ENCODE data around the gene PDGFD.

Gene PDGFD

DNA sequence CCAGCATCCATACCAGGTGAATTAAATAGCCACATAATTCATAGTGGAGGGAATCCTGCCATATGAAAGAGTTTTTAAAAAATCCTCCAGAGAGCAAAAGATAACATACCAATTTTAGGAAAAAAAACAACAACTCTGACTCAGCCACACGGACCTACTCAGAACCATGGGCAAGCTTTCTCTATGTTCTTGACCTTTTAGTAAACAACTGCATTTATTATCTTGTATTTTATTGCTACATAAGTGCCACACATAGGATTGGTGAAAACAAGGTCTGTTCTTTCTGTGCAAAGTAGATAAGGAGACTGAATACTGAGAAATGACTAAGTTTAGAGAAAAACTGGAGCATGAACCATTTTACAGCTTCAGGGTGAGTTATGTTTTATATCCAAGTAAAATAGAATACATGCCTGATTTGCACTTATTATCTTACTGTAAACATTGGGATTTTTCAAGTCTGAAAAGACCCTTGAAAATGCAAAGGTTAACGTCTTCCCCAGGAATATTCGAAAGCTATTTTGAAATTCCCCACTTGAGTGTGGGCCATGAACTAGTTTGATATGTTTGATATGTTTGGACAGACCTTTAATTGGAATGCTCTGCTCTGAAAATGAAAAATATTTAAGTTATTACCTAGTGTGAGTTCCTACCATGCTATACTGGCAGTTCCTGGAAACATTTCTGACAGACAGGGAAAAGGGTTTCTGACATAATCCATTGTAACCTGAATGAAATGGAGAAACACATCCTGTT lies 217.0 kb downstream of the PDGFD start:
- no peak for DNase-seq

DNA sequence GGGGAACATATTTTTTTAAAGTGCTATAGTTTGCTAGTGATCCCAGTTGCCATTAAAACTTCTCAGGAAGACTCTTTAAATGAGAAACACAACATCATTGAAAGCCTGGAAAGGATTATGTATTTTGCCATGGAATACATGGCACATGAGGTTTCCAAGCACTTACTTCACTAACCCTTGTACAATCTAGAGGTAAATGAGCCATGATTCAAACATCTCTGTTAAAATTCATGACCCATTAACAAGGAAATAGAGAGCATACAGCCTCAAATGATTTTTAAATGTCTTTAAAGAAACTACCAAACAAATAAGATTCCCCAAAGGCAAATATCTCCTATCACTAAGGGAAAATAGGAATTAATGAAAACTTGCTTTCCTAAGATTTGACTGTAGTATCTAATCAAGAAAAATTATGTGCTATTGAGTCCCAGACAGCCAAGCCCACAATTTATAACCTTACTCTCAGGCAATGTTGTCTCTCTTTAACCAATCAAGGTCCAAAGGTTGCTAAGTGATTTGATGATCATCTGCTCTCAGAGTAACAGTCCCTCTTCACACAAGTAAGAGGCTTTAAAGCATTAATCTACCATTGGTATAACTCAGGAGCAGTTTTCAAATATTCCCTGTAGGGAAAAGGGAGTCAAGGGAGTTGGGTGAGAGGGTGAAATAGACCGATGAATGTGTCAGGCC lies 219.6 kb downstream of the PDGFD start:
- peak; percentile 64 for DNase-seq

DNA sequence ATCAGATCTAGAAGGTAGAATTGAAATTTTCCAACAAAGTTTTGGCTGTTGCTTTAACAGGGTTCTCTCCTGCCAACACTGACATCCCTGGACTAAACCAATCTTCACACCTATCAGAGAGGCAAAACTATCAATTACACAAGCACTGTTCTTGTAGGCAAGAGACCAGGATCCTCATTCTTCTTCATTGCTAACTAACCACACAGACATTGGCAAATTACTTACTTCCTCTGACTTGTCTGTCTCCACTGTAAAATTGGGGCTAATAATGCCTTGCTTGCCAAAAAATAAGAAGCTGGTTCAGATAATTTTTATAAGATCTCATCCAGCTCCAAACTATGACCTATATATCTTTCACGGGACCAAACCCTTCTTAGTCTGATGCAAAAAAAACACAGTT lies 221.3 kb downstream of the PDGFD start:
- DNase-seq = no peak

DNA sequence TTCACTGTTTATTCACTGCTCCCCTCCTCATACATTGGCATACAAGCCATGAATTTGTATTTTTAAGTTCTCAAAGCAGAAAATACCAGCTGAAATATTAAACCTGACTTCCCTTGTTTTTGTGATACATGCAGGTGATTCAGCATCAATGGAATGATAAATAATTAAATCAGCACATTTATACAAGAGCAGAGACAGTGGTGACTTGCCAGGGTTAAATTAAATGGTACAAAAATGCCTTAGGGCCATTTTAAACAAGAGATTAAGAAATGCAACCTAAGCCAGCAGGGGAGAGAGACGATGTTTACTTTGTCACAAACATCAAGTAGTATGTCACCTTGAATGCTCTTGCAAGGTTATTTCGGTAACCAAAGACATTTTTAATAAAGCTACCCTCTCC lies 223.4 kb downstream of the PDGFD start:
- no peak for DNase-seq

DNA sequence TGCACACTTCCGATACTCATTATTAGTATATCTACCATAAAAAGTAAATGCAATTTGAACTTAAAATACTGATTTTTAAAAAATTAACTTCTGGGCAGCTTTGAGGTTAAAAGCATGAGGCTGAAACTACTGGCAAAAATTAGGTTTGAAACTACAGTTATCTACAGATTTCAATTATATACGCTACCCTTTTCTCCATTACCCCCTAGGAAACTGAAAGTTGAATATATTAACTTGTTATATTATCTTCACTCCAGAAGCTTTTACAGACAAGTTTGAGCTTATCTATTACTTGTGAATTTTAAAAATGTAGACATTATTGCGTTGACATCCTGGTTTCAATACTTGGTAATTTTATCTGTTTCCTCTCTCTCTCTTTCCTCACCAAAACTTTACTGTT lies 224.3 kb downstream of the PDGFD start:
- DNase-seq = no peak

DNA sequence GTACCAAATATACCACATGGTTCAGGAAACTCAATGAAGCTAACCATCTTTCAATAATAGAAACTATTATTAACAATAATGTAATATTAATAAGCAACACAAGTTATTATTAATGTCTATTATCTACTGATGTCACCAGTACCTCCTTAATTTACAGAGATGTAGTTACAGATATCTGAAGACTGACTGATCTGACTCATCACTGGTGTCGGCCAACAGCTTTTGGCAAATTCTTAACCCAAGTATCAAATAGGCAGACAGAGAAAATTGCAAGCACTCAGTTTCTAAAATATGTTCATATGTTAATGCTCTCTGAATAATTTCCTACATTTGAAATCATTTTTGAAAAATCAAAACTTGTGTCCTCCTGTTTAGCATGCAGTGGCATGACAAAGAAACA lies 227.9 kb downstream of the PDGFD start:
- no peak for DNase-seq

DNA sequence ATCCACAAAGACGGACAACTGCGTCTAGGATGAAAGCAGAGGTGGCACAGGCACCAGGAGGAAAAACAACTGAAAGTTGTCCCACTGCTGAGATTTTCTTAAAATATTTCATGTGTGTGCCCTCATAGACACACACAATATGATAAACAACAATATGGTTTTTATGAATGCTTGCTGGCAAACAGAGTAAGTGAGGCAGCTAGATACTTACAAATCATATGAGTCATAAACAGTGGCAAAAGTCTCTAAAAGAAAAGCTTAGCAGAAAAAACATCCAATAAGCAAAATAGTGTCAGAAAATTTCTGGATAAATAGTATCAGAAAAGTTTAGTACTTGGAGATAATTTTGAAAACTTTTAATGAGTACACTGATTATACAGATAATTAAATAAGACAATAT lies 228.7 kb downstream of the PDGFD start:
- DNase-seq = no peak

DNA sequence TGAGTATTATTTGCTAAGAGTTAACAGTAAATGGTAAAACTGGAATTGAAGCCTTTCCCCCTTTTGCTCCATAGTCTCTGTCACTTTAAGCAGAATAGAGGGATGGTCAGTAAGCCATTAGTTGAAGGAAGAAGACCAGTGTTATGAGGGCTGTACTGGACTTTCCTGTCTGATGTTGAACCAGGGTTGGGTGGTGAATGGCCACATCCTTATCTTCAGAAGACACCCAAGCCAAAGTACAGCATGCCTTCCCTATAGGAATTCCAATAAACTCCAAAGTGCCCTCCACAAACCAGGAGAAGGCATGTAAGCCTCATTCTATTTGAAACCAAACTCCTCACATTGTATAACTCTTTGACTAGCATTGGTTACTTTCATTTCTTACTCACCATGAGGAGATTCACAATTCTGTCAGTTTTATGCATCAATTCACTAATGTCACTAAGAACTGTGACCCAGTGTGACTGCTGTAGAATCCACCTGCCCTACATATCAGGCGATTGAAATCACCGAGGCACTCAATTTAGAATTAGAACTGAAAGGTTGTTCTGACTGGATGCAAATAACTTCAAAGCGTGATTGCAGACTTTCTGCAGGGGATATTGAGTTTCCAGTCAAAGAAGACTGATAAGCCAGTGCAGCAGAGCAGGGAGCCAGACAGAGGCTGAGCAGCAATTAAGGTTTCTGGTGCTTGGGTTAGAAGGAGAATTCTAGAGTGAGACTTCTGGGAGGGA lies 234.6 kb downstream of the PDGFD start:
- DNase-seq = no peak

DNA sequence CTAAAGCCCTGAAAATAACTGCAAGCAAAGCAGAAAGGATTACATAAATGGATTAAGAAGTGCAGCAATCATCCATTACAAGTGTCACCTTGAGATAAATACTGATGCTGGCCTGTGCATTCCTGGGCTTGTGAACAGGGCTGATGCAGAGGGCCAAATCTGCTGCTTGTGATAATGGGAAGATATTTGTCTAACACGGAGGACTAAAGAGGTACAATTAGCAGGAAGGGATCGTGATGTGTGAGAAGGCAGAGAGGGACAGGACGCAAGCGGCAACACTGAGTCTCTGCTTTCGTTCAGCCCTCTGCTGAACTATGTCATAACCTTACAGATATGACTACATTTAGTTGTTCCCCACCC lies 235.2 kb downstream of the PDGFD start:
- no peak for DNase-seq

DNA sequence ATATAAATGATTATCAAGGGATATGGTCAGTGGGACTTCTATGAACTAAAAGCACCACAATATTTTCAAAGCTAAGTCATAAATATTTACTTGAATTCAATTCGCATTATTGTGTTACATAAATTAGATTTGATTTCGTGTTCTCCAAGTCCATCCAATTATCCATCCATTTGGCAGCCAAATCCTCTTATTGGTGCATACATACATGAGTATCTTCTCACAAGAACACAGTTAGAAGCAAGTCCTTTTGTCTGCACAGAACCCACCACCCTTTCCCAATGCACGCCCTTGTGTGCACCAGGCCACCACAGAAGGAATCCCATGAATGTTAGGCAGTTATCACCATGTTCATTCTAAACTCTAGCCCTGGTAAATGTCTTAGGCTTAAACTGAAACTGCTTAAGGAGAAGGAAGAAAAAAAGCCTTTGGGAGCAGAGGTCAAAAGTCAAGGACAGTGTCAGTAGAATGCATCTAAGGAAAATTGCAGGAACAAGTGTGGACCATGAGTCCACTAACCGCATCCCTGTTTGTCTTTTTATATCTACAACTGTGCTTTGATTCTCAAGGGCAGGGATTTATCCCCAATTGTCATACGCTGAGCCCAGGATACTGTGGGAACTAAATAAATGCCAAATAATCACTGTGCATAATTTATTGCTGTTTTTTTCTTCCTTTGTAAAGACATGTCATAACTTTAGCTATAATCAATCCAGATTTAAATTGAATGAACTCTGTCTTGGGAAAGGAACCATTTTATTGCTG lies 235.7 kb downstream of the PDGFD start:
- DNase-seq = no peak

DNA sequence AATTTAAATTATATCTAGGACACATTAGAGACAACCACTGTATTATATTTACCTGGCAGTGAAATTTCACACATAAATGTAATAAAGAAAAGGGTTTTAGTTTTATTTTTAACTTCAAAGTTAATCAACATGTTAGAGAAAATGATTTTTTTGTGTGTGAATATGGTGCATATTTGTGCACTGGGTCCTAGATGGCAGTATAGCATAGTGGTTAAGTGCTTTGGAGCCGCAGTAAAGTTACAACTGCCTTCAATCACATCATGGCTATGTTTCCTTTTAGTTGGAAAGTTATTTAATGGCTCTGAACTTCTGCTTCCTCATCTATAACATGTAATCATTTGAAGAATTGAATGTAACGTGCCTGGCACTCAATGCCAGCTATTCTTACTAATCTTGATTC lies 236.4 kb downstream of the PDGFD start:
- no peak for DNase-seq

DNA sequence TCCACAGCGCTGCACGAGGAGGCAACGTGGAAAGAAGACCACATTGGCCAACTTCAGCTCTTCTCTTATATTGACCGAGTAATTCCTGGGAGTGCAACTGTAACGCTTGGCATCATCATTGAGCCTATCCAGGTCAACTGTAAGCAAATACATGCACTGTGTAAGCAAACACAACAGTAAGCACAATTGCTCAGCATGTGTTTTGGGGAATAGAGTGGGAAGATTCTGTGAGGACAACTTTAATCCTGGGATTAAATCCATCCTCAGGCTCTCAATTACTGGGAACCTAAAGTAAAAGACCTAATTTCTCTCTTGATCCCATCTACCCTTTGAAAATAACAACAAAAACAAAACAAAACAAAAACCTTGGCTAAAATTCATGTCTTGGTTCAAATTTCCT lies 237.0 kb downstream of the PDGFD start:
- DNase-seq = no peak

DNA sequence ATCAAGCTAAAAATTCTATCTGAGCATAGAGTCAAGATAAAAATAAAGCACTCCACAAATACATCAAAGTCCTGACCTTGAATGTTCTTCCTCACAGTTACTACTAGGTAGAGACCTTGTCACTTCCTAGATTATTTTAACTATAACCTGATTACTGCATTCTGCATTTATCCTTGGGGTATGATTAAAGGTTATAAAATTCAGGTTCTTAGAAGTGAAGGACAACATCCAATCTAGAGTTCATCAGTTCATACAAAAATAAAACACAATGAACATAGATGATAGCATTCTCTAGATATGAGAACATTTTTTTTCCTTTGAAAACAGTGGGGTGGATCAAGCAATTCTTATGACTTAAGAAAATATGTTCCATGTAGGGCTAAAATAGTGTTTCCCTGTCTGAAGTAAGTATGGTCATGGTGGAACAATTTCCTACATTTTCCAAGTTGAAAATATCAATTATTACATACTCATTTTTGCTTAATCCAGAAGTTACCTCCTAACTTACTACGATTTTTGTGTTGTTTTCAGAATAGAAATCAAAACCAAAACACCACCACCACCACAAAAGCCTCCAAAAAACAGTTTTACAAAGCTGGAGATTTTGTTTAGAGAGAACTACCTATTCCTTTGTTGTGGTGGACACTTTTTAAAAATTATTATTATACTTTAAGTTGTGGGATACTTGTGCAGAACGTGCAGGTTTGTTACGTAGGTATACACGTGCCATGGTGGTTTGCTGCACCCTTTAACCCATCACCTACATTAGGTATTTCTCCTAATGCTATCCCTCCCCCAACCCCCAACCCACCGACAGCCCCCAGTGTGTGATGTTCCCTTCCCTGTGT lies 239.6 kb downstream of the PDGFD start:
- DNase-seq = no peak

DNA sequence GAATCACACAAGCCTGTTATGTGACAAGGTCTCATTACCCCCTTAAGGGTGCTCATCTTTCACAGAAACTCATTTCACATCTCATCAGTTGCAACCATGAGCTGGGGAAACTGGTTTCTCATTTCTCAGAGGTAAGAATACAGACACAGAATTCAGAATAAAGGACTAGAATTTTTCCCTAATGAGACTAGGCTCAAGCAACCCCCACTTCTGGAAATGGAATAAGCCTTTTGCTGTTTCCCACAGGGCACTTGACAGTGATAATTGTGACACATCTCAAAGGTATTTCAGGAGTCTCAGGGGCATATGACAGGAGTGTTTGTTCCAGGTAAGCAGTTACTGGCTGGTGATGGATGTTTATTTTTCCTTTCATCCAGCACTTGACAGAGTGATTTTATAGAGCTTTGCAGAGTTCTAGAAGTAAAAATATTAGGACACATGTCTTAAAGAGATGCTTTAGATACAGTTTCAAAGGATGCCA lies 240.5 kb downstream of the PDGFD start:
- DNase-seq = peak; percentile 80

DNA sequence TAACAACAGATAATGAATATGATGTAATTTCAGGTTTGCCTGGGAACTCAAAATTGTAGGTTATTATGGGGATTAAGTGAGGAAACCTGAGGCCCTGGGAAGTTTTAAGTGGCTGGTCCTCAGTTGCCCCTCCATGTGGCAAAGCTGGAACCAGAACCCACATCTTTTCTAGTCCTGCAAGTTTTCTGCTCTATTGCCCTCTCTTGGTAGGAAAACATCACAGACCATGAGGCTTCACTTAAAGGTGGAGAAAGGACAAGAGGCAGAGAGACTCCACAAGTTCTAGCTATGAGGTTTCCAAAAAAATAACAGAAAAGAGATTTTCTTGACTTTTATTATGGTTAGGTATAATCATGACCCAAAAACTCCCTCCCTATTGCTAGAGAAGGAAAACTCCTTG lies 243.0 kb downstream of the PDGFD start:
- DNase-seq = no peak

DNA sequence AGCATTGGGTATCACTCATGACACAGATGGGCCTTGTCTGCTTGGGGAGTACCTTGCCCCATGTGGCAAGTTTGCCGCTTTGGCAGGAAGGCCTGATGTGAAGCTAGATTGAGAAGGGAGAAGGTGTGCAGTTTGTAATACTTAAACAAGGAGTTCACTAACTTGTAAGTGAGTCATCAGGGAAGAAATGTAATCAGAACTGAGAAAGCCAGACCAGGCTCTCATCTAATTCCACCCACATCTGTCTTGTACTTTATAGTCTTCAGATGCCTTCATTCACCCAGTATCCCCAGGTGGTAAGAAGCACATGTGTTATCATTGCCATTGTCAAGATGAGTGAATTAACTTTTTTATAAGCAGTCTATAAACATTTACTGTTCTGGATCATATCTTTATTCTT lies 243.5 kb downstream of the PDGFD start:
- no peak for DNase-seq

DNA sequence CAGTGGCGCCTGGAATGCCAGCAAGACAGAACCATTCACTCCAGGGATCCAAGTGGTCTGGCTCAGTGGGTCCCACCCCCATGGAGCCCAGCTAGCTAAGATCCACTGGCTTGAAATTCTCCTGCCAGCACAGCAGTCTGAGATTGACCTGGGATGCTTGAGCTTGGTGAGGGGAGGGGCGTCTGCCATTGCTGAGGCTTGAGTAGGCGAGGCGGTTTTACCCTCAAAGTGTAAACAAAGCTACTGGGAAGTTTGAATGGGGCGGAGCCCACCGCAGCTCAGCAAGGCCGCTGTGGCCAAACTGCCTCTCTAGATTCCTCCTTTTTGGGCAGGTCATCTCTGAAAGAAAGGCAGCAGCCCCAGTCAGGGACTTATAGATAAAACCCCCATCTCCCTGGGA lies 253.2 kb downstream of the PDGFD start:
- no peak for DNase-seq

DNA sequence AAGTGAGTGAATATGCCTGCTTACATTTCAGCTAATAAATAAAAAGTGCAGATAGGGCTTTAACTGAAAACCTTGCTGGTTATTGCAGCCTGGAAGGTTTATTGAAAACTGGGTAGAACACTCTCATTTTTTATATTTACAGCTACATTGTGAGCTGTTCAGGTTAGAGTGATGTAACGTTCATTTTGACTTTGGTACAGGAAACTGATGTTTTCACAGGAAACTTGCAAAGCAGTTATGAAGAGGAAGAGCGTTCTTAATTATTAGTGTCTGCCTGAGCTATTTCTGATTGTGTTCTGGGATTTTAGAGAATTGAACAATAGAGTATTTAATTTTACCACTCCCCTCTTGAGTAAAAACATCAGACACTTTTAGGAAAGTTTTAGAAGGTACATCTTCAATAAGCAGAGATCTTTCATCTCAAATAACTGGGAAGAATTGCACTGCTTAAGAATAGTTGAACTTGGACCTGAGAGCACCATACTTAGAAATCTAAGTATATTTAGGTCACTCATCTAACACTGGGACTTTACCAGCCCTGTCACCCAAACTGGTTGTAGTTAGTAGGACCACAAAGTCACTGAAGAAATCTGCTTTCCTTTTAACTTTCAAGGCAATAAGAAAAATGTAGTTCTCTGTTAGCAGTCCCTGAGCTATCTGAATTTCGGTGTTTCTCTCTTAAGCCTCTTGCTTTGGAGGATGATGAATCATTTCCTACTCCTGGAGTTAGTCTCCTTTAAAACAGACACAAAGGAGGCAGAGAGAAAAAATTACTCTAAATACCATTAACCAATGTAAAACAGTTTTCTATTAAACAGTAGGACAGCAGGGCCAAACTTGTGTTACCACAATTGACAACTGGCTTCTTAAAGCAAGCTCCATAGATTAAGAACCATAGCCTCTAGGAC lies 256.1 kb downstream of the PDGFD start:
- DNase-seq = no peak

DNA sequence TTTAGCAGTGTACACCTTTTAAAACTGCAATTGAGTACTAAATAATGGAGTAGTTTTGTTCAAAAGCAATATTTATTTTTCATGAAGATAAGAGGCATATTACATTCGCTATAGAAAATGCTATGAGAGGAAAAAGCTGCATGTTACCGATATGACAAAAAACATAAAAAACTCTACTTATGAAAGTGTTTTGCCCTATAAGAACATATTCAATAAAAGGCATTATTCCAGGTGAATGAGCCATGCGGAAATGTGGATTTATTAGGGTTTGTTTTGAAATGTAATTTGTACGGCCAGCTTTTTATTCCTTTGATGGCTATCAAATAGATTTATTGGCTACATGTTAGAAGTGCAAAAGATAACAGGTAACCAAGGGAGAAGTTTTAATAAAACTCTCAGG lies 256.8 kb downstream of the PDGFD start:
- no peak for DNase-seq

DNA sequence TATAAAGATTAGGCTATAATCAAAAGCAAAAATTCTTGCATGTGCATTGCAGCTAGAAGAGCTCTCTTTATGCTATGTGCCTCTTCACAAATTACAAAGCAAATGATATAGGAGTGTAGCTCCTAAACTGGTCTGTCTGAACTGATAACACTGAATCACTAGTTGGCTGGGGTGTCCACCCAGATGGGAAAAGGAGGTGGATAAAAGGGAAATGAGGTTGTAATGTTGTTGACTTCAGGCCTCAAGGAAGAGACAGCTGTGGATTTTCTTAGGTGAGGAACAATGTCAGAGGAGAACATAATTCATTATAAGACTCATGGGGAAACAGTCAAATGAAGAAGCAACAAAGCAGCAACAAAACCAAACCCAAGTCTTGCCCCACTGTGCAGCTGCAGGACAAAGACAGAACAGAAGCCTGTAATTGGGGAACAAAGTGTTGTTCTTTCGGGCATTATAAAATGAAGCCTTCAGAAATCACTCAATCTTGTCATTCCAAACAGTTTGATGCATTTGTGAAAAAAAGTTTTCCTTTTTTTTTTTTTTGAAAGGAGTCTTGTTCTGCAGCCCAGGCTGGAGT lies 257.6 kb downstream of the PDGFD start:
- no peak for DNase-seq

DNA sequence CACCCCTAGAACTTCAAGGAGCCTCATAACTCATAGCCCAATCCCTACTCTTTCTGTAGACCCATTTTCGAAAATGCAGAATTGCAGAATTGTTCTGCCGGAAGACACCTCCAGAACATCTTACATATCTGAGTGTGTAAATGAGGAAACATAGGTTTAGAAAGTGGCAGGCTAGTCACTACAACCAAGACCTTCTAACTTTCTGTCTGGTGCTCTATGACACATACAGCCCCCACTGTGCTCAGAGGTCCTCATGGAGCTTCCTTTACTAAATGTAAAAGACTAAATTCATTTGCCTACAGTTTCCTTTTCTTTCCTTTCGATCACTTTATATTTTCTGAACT lies 259.7 kb downstream of the PDGFD start:
- DNase-seq = no peak
